Measurements from ENCODE around the gene INPP5D.

- no peak for TF ChIP-seq CTCF (IDR thresholded peaks at IDR 0.05)
- TF ChIP-seq POLR2A (IDR thresholded peaks at IDR 0.05), result no peak
- TF ChIP-seq POLR2AphosphoS5 (IDR thresholded peaks at IDR 0.05), result no peak
Measured at GRCh38 chr2:233226511-233227031, 166.4 kb downstream of the INPP5D start.

All from transverse colon (tissue), 4 donors.